HG03520 (cell line): ENCODE data around the gene CDK18.

Experiments used
- ATAC-seq: cut with Tn5 transposase; IDR thresholded peaks from one replicate; pipeline ENCODE4 v1.9.1; 2021; ENCODE audit warnings: mild to moderate bottlenecking, moderate library complexity; ENCODE audit not compliant: unreplicated experiment

The CDK18 gene

GRCh38 chr1:205521686-205522085 lies 17.2 kb downstream of the CDK18 start:
- no peak for ATAC-seq

- no peak for ATAC-seq
Observed at GRCh38 chr1:205522692-205523091, 18.2 kb downstream of the CDK18 start.

GRCh38 chr1:205523261-205523890 lies 18.9 kb downstream of the CDK18 start:
- ATAC-seq = no peak

GRCh38 chr1:205523891-205524793 lies 19.7 kb downstream of the CDK18 start:
- ATAC-seq = no peak

DNA sequence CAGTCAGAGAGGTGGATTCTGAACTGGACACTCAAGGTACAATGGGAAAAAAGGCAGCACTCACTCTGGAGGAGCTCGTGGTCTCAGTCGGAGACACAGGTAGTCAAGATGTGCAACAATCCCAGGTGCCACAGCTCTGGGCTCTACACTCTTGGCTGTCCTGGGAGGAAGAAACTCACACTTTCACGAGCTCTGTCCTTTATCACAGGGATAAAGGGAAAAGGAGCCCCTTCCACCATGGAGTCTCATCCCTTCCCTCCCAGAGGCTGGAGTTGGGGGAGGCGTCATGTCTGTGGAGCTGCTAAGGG lies 20.3 kb downstream of the CDK18 start:
- ATAC-seq = no peak

- no peak for ATAC-seq
Observed at GRCh38 chr1:205525495-205526285, 21.2 kb downstream of the CDK18 start.

DNA sequence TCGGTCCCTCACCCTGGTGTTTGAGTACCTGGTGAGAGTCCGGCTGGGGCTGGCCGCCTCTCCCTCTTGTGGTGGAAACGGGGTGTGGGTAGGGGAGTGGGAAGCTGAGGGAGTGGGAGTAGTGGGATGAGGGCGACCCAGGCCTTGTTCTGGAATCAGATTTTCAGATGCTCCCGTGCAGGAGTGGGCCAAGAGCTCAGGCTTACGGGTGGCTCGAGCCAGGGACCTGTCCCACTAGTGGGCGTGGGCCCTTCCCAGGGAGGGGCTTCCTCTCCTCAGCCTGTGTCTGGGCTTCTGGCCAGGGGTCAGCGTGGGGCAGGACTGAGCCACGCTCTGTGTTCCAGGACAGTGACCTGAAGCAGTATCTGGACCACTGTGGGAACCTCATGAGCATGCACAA lies 22.0 kb downstream of the CDK18 start:
- ATAC-seq = no peak

DNA sequence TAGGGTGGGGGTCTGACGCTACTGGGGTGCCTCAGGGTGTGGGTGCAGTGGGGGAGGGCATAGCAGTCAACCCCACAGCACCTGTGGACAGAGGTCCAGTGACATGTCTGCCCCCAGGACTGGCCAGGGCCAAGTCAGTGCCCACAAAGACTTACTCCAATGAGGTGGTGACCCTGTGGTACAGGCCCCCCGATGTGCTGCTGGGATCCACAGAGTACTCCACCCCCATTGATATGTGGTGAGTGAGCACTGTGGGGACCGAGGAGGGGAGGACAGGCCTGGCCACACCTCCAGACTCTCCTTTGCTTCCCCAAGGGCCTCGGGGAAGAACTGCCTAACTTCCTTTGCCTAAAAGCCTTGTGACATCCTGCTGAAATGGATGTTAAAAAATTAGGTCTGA lies 23.5 kb downstream of the CDK18 start:
- ATAC-seq = no peak

DNA sequence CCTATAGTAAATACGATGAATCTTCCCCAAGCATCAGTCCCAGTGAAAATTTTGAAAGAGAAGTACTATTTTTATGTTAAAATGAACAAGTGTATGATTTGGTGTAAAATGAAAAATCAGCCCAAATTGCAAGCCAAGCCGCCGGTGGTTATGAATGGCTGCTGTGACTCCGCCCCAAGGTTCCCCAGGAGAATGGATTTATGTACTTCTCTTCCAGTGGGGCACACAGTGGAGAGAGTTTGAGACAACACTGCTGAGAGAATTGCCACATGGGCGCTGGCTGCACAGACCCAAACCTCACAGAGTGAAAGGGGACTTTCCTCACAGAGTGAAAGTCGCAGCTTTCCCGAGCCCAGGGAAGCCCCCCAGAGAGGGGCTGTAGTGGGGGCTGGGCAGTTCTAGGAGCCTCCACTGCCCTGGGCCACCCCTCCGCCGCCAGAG lies 24.0 kb downstream of the CDK18 start:
- no peak for ATAC-seq

- no peak for ATAC-seq
Observed at GRCh38 chr1:205528887-205529825, 24.7 kb downstream of the CDK18 start.

DNA sequence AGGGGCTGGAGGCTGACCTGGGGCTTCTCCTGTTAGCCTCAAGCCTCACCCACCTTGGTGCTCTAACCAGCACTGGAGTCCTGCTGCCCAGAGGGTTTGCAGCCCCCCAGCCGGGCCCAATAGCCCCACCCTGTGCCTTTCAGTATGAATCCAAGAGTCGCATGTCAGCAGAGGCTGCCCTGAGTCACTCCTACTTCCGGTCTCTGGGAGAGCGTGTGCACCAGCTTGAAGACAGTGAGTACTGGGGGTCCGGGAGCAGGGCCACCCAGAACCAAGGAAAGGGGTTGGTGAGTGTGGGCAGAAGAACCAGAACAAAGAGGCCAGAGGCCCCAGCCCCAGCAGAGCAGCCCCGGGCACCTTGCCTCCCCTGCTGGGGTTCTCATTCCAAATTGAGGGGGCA lies 25.6 kb downstream of the CDK18 start:
- no peak for ATAC-seq

- ATAC-seq = no peak
Observed at GRCh38 chr1:205531191-205532025, 26.9 kb downstream of the CDK18 start.

DNA sequence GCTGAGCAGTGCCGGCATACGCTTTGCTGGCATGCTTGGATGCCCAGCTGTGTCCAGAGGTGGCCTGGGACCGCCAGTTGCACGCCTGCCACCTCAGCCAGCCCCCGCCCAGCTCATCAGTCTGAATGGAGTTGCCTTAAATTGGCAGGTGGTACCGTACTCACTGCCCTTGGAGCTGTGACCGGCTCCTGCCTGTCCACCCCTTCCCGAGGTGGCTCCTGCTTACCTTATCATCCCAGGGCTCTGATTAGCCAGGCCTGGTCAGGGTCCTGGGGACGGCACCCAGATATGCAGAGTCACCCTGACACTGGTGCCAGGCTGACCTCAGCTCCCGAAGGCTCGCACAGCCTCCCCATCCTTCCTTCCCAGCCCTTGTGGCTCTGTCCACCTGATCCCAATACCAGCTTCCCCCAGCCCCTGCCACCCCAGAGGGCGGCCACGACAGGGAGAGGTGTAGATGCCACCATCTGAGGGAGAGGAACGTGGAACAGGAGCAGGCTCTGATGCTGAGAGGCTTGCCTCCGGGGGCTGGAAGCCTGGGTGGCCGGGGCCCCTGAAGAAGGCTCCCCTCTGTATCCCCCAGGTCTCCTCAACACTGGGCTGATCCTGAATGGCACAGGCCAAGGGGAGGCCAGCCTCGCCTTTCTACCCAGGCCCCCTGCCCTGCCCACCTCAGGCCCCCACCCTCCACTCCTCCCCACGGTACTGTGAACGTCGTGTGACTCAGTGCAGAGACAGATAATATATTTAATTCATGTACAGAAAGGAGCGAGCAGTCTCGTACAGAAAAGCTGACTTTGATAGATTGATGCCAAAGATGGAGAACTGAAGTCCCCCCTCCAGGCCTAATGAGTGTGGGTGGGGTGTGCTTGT lies 27.8 kb downstream of the CDK18 start:
- ATAC-seq = no peak

DNA sequence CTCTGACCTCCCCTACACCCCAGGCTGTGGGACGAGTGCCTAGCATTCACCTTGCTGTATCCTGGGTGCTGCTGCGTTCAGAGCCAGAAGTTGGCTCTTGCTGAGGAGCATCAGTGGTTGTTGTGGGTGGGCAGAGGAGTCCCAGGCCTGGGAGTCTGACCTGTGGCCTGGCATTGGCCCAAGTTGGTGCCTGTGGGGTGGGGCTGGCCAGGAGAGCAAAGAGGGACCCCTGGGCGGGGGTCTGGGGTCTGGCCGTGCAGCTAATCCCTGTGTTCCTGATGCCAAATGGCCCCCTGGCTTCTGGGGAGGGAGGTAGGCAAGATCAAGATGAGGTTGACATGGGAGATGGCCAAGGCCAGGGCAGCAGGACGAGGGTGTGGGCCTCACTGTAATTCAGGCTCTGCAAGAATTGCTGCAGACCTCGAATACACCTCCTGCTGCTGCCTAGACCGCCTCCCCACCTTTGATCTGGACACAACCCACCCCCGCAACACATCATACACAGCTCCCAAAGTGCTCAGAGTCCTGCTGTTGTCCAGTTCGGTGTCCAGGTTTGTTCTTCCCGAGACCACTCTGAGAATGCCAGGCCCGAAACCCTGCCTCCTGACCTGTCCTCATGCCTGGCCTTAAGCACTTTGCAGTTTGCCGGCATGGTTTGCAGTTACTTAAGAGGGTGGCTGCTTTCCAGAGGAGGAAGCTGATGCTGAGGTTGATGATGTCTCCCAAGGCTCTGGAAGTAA lies 28.7 kb downstream of the CDK18 start:
- no peak for ATAC-seq

DNA sequence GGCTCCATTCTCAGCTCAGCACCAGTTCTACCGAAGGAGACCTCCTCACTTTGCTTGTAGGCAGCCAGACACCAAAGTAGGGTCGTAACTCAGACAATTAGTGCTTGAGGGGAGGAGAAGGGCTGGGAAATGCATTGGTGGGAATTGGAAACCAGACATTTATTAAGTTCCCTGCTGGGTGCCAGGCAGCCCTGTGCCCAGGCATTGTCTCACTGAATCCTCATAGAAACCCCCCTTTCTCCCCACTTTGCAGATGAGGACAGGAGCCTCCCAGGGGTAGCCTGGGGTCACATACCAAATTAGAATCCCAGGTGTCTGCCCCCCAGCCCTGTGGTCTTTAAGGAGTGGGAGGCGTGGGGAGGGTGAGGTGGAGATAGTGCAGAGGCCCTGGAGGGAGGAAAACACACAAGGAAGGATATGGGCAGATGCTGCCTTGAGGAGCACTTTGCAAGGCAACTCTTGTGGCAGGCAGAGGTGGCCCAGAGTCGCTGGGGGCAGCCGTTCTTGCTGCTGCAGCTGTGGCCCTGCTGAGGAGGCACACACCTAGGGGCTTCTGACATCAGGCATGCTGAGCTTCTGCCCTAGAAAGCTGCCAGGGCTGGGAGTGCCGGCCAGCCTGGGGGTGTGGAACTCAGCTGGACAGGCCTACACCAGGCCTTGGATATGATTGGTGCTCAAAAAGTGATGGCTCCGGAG lies 29.4 kb downstream of the CDK18 start:
- ATAC-seq = no peak

GRCh38 chr1:205534444-205534985 lies 30.0 kb downstream of the CDK18 start:
- no peak for ATAC-seq

GRCh38 chr1:205535096-205535495 lies 30.6 kb downstream of the CDK18 start:
- no peak for ATAC-seq
